Measurements from ENCODE around the gene ARID5B.

DNA sequence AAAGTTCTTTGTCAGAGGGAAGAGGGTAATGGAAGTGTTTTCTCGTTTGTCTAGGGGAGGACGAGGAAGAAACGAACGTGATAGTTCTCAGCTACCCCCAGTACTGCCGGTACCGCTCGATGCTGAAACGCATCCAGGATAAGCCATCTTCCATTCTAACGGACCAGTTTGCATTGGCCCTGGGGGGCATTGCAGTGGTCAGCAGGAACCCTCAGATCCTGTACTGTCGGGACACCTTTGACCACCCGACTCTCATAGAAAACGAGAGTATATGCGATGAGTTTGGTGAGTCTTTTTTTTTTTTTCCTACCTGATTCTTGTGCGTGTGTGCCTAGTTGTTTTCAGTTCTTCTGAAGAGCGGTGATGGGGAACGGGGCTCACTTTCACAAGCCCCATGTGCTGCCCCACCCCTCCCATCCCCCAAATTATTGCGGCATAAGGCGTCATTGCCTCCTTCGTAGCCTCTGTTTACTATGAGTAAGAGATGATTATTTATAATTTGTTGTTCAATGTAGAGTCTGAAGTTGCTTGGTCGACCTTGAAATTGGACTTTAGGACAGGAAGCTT, 98.6 kb downstream of the ARID5B start:
- TF ChIP-seq, protein P1, sequence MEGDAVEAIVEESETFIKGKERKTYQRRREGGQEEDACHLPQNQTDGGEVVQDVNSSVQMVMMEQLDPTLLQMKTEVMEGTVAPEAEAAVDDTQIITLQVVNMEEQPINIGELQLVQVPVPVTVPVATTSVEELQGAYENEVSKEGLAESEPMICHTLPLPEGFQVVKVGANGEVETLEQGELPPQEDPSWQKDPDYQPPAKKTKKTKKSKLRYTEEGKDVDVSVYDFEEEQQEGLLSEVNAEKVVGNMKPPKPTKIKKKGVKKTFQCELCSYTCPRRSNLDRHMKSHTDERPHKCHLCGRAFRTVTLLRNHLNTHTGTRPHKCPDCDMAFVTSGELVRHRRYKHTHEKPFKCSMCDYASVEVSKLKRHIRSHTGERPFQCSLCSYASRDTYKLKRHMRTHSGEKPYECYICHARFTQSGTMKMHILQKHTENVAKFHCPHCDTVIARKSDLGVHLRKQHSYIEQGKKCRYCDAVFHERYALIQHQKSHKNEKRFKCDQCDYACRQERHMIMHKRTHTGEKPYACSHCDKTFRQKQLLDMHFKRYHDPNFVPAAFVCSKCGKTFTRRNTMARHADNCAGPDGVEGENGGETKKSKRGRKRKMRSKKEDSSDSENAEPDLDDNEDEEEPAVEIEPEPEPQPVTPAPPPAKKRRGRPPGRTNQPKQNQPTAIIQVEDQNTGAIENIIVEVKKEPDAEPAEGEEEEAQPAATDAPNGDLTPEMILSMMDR (IDR thresholded peaks at IDR 0.05) = no peak
- no peak for TF ChIP-seq POLR2A (IDR thresholded peaks at IDR 0.05)
